NT2/D1 (cell line): ENCODE results near the gene ADAMTS5.

ENCODE experiments used
- YY1 ChIP-seq: IDR thresholded peaks from 2 replicates; pipeline ENCODE4 v1.6.1; 2011; ENCODE audit not compliant: insufficient read length, insufficient read depth
- ZNF274 ChIP-seq: IDR thresholded peaks from 2 replicates; pipeline ENCODE4 v1.6.1; 2011; ENCODE audit warnings: mild to moderate bottlenecking, low read depth, low read length

DNA sequence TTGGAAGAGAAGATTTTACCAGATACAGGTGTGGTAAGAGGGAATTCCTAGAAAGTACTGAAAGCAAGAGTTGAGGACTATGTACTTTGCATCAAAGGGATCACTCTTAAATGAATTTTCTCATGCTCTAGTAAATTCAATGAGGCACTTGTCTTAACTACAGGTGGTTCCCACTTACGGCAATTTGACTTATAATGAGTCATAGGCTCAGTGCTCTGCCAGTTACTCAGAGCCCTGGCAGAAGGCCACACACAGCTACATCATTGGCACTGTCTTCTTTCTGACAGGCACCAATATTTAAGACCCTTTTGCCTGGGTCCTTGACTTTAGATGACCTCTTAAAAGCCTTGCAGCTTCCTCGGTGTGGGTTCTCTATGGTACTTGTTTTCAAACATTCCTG, 15.9 kb upstream of the ADAMTS5 start:
- TF ChIP-seq ZNF274 (no peak), YY1 (no peak)
